Endothelial cell of umbilical vein (primary cell): ENCODE data around the gene RIOK3.

Source experiments
- EZH2 ChIP-seq: IDR thresholded peaks from 2 replicates; pipeline ENCODE4 v1.6.1; 2012; ENCODE audit warnings: borderline replicate concordance, low read depth, mild to moderate bottlenecking, moderate library complexity, low read length, inconsistent platforms; ENCODE audit not compliant: severe bottlenecking
- TF ChIP-seq, protein P1 (sequence below), 2 donors: IDR thresholded peaks; 1 replicate in 1 of 2; 2 replicates in 1 of 2; pipeline ENCODE4 v1.5.1; 2011; ENCODE audit warnings: low read length in 2 of 2, mild to moderate bottlenecking in 2 of 2, moderate library complexity in 2 of 2, control low read depth in 1 of 2, inconsistent platforms in 1 of 2, low read depth in 1 of 2; ENCODE audit not compliant: insufficient read depth in 1 of 2; ENCODE audit errors: extremely low read depth in 1 of 2

- no peak for TF ChIP-seq EZH2
- TF ChIP-seq, protein P1, sequence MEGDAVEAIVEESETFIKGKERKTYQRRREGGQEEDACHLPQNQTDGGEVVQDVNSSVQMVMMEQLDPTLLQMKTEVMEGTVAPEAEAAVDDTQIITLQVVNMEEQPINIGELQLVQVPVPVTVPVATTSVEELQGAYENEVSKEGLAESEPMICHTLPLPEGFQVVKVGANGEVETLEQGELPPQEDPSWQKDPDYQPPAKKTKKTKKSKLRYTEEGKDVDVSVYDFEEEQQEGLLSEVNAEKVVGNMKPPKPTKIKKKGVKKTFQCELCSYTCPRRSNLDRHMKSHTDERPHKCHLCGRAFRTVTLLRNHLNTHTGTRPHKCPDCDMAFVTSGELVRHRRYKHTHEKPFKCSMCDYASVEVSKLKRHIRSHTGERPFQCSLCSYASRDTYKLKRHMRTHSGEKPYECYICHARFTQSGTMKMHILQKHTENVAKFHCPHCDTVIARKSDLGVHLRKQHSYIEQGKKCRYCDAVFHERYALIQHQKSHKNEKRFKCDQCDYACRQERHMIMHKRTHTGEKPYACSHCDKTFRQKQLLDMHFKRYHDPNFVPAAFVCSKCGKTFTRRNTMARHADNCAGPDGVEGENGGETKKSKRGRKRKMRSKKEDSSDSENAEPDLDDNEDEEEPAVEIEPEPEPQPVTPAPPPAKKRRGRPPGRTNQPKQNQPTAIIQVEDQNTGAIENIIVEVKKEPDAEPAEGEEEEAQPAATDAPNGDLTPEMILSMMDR (IDR thresholded peaks at IDR 0.05; ENCODE audit: extremely low read depth in 1 of 2, insufficient read depth in 1 of 2, low read depth in 1 of 2, low read length in 2 of 2) = no peak
Measured at GRCh38 chr18:23503963-23504344, 50.9 kb downstream of the RIOK3 start.
